GM21717 (cell line): ENCODE measurements around the gene SDK1.
"Not testable (repeated sequence)": the region's sequence is repeated elsewhere in the genome, so short reads cannot be mapped to it uniquely, and the experiment has no call there.

Experiments
- ATAC-seq: cut with Tn5 transposase; IDR thresholded peaks from one replicate; pipeline ENCODE4 v1.9.1; 2021; ENCODE audit warnings: mild to moderate bottlenecking, moderate library complexity; ENCODE audit not compliant: unreplicated experiment

Gene SDK1

DNA sequence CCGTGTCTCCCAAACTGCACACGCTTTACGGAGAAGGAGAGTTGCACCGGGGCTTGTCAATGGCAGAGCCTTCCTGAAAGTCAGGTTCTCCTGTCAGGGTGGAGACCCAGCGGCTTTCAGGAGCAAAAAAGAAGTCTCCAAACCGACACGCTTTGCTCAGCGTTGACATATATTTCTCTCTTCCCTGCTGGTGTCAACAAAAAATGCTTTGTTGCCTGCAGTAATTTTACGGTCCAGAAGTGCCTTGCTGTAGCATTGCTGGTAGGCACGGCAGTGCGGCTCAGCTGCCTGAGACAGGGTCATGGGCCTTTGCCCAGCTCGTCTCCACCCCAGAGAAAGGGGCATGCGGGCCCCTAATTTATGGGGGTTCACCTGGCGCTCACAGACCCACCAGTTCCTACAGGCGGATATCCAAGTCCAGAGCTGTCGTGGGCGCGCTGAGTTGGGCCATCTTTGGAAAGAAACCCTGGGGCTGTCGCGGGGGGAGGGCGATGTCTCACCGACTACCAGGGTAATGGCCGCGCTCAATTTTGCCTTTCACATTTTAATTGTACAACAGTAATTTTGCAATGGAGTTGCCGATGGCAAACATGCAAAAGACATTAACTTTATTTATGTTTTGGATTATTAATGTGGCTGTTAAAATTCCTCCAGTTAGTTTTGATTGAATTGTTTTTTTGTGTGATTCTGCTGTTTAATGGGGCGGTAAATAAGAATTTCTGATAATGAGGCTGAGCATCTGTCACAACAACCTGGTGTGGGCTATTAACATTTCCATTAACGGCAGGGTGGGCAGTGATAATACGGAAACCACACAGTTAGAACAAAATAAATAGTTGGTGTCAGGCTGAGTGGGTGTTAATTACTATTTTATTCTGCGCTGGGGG, 902.8 kb downstream of the SDK1 start:
- ATAC-seq = no peak

DNA sequence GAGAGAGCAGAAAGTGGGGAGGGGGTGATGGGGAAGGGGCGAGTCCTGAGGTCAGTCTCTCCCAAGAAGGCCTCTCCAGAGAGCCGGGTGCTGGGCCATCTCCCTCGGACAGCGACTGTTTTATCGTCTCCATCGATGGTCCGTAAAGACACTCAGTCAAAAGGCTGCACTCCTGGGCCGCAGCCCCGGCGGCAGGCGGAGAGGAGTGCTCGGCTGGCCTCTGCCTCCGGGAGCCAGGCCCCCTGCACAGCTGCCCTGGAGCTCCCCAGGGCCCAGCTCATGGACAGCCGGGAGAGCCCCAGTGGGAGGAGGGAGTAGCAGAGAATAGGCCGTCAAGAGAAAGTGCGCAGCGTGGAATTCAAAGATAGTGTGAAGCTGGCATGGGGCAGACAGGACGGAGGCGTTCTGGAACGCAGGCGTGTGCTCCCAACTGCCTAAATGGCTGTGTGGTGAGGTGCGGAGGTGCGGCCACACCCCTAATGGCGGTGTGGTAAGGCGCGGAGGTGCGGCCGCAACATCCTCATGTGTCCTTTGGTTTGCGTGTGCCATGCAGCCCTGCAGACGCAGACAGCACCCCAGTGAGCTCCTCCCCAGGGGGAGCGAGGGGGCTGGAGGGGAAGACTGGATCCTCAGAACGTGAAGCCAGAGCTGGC, 903.6 kb downstream of the SDK1 start:
- no peak for ATAC-seq

DNA sequence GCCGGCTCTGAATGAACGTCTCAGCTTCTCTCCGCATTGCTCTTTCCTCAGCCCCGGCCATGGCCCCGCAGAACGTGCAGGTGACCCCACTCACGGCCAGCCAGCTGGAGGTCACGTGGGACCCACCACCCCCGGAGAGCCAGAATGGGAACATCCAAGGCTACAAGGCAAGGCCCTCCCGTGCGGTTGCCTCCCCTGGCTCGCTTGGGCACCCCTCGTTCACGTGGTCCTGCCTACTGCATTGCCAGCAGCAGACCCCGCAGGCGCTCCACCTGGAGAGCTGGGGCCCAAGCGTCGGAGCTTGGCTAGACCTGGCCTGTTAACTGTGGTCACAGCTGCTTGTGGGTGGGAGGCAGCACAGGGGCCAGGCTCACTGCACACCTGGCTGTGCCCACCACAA, 904.8 kb downstream of the SDK1 start:
- no peak for ATAC-seq

DNA sequence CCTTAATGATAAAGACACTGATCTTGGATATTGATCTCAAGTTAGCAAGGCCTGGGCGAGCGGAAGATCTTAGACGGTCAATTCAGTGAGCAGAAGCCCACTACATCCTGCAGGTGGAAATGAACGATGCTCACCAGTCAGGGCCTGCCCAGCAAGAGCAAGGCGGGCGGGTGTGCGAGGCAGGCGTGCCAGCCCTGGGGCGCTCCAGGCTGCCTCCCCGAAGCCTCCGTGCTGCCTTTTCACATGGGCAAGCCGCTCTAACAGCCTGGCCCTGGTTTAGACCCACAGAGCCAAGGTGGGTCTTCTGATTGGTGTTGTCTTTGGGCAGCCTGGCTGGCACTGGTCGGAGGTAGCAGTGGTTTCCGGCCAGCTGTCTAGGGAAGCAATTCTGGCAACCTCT, 906.0 kb downstream of the SDK1 start:
- ATAC-seq = no peak

DNA sequence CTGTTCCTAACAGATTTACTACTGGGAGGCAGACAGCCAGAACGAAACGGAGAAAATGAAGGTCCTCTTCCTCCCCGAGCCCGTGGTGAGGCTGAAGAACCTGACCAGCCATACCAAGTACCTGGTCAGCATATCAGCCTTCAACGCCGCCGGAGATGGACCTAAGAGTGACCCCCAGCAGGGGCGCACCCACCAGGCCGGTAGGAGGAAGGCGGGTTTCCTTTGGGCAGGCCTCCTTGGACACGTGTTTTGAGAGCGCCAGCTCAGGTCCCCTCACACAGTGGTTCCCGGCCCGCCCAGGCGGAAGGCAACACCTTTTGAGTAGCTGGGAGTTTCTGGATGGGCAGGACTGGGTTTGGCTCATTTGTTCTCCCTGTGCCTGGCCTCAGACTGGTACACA, 907.0 kb downstream of the SDK1 start:
- ATAC-seq = no peak

DNA sequence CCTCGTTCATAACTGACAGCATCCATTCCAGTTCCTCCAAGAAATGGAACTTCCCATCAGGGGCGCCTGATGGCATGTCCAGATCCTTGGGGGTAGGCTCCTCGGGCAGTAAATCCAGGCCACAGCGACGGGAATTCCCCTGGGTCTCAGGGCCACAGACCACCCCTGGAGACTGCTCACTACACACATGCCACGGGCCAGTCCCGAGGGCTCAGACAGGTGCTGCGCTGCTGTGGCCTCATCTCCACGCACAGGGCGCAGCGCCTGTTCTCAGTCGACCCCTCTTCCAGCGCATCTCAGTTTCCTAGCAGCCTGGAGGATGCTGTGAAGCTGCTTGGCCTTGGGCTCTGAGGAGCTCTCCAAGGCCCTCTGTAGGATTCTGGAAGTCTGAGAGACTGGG, 907.5 kb downstream of the SDK1 start:
- no peak for ATAC-seq

DNA sequence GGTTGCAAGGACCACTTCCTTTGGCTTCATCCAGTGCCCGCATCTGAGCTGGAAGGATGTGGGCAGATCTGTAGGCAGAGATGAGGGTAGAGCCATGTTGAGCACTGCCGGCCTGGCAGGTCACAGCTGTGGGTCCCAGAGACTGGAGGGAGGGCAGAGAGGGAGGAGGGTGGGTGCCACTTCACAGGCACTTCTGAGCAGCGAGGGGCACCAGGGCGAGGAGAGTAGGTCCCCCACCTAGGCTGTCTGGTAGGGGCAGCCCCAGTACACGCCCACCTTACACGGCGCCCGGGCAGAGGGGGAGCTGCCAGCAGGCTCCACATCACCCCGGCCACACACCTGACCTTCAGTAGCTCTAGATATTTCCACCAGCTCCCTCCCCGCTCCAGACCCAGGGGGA, 908.1 kb downstream of the SDK1 start:
- ATAC-seq = no peak

DNA sequence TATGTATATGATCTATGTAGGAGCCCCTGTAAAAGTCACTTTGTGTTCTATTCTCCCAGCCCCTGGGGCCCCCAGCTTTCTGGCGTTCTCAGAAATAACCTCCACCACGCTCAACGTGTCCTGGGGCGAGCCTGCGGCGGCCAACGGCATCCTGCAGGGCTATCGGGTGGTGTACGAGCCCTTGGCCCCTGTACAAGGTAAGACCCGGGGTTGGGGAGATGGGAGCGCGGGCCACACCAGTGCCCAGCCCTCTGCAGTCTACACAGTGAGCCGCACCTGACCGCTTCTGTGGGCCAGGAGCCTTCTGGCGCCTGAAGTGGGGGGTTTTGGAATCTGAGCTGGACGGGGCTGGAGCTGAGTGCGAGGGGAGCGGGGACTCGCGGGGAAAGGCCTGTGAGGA, 908.9 kb downstream of the SDK1 start:
- no peak for ATAC-seq

DNA sequence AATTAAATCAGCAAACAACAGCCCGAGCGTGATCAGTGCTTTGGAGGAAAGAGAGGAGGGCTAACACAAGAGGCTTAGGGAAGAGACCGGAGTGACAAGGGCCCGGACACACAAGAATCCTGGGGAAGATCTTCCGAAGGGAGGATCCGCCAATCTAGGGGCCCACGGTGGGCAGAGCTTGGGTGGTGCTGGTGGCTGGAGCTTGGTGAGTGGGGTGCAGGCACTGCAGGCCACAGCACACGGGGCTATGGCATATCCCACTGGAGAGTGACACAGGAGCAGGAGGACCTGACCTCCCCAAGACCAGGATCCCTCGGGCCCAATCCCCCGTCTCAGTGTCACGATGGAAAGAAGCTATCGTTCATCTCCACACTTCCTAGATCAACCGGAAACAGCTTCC, 909.8 kb downstream of the SDK1 start:
- ATAC-seq = no peak

DNA sequence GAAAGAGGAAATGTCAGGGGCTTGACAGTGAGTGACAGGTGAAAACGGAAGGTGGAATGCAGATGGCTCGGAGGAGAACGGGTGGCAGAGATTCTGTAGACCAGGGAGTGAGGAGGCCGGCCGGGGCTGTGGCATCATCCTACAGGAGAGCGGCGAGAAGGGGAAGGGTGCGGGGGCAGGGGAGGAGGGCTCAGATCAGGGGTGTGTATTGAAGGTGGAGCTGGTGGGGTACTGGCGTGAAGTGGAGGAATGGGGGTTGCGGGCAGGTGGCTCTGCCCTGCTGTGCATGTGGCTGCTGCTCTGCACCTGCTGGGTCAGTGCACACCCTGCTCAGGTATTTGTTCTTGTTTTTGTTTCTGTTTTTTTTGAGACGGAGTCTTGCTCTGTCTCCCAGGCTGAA, 910.2 kb downstream of the SDK1 start:
- no peak for ATAC-seq

DNA sequence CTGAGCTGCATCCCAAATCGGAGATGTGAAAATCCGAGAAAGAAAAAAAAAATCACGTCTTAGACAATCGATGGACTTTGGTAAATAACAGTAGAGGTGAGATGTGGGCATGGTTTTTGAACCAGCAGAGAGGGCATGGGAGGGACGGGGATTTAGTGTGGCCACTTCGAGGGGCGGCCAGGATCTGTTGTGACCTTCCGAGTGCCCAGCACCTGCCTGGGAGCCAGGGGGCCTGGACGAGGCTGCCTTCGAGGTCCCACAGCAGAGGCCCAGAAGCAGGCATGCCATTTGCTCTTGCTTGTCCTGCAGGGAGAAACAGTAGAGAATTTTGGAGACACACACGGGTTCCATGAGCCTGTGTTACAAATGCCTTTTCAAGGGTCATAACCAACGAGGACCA, 911.3 kb downstream of the SDK1 start:
- ATAC-seq = no peak

DNA sequence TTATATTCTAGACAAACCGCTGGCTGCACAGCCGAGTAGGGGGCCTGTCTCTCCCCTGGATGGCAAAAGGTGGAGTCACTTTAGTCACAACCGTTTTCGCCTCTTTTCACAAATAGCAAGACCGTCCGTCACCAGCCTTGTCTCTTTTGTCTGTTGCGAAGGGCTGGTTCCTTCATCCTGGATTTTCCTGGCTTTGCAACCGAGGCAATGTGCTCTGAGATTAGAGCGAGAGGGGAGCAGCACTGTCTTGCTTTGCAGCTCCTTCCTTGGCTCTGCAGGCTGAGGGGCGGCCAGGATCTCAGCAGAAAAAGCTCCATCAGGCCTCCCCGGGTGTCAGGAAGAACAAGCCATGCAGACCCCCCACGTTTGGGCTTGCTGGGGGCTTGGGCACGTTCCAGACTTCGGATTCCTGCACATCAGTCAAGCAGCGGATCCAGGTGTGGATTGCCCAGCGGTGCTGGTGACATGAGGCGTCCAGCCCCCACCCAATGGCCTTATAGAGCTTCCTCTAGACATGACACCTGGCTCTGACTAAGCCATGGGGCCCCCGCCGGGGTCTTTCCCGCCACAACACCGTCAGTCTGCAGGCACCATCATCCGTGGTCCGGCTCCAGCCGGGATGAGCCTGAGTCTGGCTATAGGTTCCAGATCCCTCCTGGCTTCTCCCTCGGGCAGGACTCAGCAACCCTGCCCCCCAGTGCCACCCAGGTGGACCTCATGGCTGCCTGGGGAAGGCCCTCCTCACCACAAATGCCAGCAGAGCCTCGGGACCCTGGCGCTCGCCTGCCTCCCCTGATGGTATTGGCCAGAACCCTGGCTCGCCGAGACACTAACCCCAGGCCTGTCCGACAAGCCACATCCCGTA, 913.5 kb downstream of the SDK1 start:
- no peak for ATAC-seq

DNA sequence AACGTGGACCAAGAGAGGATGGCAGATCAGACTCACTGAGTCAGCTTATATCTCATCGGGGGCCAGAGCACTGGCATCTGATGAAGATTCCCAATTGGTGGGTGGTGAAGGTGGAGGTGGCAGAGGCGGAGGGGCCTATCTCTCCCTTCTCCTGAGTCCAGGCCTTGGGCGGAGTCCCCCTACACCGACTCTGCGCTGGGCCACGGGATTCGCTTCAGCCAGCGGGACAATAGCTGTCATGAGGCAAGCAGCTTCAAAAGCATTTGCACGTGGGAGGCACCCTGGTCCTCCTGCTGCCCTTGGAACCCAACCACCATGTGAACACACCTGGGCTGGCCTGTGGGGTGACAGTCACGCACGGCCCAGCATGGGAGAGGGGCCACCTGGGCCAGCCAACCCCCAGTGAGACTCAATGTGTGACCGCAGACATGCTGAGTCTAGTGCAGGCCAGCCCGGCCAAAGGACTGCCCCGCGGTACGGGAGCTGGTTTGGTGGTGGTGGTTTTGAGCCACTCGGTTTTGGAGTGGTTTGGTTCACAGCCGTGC, 914.2 kb downstream of the SDK1 start:
- no peak for ATAC-seq

DNA sequence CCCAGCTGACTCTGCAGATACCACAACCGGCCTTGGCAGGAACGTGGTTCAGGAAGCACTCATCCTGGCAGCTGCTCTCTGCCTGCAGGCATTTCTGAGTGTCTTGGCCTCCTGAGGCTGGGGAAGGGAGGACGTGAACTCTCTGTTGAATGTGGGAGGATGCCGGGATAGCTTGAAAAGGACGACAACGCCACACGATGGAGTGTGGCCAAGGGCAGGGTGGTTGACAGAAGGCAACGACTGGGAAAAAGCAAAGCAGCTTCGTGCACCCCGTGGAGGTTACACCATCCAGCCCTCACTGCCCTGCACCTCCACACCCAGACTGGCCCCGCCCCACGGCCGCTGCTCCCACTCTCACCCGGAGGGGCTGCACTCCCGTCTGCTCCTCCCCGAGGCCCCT, 915.0 kb downstream of the SDK1 start:
- no peak for ATAC-seq

DNA sequence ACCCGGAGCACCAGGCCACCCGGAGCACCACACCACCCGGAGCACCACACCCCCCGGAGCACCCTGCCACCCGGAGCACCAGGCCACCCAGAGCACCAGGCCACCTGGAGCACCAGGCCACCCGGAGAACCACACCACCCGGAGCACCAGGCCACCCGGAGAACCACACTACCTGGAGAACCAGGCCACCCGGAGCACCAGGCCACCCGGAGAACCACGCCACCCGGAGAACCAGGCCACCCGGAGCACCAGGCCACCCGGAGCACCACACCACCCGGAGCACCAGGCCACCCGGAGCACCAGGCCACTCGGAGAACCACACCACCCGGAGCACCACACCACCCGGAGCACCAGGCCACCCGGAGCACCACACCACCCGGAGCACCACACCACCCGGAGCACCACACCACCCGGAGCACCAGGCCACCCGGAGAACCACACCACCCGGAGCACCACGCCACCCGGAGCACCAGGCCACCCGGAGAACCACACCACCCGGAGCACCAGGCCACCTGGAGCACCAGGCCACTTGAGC, 916.1 kb downstream of the SDK1 start:
- ATAC-seq = not testable (repeated sequence)

DNA sequence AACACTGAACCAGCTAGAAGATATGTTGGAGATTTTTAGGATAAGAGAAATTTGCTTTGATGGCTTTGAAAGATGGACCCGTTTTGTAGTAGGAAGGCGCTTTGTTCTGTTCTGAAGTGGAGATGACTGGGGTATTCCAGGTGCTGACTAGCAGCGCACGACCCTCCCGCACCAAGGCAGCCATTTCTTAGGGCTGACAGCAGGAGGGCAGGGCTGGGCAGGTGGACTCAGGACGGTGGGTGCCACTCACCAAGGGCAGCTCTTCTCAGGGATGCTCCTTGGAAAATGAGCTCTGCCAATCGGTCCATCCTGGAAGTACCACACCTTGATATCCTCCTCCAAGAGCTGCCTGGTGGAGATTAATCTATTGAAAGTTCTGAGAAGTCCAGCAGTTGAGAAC, 917.4 kb downstream of the SDK1 start:
- ATAC-seq = no peak

DNA sequence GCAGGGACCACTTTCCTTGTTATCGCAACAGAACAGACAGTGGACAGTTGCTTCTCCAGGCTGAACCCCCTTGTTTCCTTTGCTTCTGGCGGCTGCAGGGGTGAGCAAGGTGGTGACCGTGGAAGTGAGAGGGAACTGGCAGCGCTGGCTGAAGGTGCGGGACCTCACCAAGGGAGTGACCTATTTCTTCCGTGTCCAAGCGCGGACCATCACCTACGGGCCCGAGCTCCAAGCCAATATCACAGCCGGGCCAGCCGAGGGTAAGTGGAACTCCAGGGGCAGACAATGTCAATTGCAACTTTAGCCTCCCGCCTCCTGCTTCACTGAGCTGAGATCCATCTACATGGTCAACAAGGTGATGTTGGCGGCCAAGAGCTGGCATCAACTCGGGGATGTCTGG, 919.0 kb downstream of the SDK1 start:
- no peak for ATAC-seq

DNA sequence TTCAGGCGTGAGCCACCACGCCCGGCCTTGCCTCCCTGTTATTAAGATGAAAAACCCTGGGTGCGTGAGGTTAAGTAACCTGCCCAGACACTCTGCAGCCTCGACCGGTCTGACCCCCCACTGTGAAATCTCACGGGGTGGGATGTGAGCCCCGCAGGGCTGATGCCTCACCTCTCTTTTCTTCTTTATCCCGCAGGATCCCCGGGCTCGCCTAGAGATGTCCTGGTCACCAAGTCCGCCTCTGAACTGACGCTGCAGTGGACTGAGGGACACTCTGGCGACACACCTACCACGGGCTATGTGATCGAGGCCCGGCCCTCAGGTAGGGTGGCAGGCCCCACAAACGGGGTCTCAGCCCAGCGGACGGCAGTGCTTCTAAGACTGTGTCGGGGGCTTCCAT, 920.0 kb downstream of the SDK1 start:
- ATAC-seq = no peak

DNA sequence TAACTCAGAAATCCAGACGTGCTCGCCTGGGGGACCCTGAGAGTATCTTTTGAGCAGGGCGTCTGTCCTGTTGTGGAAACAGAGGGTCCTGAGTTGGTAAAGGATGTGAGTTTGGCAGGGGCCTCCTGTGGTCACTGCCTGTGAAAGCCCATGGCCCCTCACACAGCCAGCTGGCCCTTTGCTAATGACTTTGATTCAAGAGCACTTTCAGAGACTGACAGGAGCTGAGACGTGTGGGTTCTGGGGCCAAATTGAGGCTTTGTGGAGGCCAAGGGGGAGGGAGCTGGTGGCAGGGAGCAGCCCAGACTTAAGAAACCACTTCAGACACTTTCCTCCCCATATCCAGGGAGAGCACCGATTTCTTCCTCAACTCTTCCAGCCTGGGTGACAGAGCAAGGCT, 921.6 kb downstream of the SDK1 start:
- ATAC-seq = no peak

DNA sequence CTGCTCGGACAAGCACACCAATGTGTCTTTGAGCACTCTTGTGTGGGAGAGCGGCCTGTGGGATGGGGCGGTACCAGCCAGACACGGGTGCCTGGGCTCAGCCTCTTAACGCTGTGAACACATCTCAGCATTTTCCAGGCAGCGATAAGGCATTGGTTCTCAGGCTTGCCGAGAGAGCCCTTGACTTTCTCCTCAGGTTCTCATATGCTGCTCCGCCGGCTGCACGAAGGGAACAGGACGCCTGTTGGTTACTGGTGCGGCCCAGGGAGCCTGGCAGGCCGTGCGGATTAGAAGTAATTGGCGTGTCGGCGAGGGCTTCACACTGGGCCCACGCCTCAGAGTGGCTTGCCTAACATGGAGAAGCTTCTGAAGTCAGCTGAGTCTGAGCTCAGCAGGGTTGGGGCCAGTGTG, 924.3 kb downstream of the SDK1 start:
- ATAC-seq = no peak

DNA sequence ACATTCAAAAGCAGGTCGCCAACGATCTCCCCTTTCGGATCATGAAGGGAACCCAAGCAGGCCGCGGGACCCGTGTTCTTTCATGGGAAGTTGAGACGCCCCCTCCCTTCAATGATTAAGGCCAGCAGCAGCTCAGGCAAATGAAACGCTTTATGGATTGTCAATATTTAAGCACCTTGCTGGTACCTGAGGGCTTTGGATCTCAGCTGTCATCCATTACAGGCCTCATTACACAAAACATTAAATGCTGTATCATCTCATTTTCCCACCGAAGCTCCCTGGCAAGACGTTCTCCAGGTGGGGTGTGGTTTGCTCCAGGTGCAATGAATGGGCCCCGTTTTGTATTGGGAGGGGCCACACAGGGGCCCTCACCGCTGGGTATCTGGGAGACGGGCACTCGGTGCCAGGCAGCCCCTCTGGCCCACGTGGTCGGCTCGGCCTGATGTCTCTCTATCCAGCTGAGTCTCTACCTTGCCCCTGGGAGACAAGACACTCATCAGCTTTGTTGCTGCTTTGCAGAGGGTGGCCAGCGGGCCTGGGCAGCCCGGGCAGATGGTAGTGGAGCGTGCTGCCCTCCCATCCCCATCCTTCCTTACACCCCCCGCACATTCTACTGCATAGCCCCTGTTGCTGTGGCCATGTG, 925.0 kb downstream of the SDK1 start:
- ATAC-seq = no peak
